Measurements from ENCODE around the gene PHLDA2.

PHLDA2 gene

GRCh38 chr11:2927851-2928604 lies 1.2 kb downstream of the PHLDA2 start:
- no peak for DNase-seq

DNA sequence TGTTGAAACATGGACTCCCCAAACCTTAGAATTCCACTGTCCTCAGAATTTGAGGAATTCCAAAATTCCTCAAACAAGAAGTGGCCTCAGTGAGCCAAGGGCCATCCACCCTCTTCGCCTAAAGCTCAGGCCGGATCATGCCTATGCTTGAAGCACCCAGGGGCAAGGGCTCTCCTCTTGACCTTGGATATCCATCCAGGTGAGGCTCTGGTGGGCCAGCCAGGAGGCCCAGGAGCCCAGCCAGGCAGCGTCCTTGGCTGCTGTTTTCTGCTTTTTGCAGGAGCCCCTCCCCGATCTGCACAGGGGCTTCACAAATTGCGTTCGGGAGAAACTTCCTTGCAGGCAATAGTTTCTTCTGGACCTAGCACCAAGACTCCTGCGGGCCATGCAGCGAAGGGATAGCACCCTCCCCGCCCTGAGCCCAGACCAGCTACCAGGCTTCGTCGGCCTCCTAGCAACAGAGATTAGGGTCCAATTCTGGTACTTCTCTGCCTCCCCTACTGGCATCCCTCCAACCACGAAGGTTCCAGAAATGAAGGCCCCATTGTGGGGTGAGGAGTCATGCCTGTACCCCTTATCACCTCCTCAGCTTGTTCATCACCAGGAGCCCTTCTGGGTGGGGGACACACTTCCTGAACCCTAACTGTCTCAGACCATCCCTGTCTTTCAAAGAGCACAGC lies 2.0 kb downstream of the PHLDA2 start:
- no peak for DNase-seq

- no peak for DNase-seq
These were observed 2.6 kb downstream of the PHLDA2 start for GRCh38 chr11:2926611-2927051.

GRCh38 chr11:2924821-2925675 lies 4.2 kb downstream of the PHLDA2 start:
- DNase-seq: no peak

- DNase-seq: no peak
These were observed 4.8 kb downstream of the PHLDA2 start for GRCh38 chr11:2924381-2924780.

GRCh38 chr11:2923446-2924375 lies 5.5 kb downstream of the PHLDA2 start:
- no peak for DNase-seq

- no peak for DNase-seq
These were observed 6.6 kb downstream of the PHLDA2 start for GRCh38 chr11:2922655-2923054.

- no peak for DNase-seq
These were observed 7.3 kb downstream of the PHLDA2 start for GRCh38 chr11:2921742-2922493.

GRCh38 chr11:2921261-2921660 lies 8.0 kb downstream of the PHLDA2 start:
- no peak for DNase-seq

DNA sequence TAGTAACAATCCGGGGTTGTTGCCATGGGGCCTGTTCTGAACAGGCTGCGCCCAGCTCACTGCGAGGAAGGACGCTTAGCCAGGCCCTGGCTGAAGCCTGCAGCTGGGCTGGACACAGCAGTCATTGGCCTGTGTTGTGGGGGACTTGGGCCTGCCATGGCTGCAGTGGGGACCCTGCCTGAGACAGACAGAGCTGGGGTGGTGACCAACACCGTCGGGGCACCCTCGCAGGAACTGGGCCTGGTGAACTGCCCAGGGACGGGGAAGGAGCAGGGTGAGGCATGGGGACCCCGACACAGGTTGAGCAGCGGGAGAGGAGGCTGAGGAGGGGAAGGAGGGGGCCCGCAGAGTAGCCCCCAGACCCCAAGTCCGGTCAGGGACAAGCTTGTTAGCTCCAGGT lies 8.9 kb downstream of the PHLDA2 start:
- DNase-seq: no peak

DNA sequence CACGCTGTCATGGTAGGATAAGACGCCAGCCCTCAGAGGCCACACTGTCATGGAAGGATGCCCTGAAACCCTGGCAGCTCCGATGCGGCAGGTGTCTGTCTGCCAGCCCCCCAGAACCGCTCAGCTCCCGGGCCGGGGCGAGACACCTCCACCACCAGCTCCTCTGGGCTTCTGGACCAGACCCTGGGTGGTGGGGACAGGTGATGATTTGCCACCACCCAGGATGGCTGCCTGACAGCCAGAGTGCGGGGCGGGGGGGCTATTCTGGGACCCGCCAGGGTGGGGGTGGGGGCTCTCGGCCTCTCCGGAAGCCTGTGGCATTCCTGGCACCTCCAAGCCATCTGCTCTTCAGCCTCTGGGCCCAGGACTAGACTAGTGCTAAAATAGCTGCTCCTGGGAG lies 9.4 kb downstream of the PHLDA2 start:
- no peak for DNase-seq

- DNase-seq: no peak
These were observed 10.0 kb downstream of the PHLDA2 start for GRCh38 chr11:2919188-2919587.

DNA sequence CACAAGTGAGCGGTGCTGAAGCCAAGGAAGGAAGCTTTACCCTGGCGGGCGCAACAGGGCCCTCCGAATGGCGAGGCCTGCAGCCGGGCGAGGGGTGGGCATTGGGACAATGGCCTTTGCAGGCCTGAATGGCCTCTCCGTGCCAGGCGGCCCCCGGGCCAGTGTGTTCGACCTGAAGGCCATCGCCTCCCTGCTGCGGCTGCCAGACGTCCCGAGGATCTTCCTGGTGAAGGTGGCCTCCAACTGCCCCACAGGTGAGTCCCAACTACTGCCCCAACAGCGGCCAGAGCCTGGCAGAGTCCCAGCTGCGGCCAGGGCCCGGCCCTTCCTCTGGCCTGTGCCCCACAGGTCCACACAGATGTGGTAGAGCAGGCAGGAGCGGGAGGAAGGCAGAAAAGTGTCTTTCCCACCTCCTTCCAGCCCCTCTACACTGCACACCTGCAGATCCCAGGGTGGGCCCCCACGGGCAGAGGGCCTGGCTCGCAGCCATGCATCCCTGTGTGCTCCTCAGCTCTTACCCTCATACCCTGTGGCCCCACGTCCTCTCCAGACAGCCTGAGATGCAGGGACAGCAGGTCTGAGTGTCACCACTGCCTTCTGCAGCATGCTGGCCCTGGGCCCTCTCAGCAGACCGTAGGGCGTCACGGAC lies 11.3 kb downstream of the PHLDA2 start:
- DNase-seq: no peak

DNA sequence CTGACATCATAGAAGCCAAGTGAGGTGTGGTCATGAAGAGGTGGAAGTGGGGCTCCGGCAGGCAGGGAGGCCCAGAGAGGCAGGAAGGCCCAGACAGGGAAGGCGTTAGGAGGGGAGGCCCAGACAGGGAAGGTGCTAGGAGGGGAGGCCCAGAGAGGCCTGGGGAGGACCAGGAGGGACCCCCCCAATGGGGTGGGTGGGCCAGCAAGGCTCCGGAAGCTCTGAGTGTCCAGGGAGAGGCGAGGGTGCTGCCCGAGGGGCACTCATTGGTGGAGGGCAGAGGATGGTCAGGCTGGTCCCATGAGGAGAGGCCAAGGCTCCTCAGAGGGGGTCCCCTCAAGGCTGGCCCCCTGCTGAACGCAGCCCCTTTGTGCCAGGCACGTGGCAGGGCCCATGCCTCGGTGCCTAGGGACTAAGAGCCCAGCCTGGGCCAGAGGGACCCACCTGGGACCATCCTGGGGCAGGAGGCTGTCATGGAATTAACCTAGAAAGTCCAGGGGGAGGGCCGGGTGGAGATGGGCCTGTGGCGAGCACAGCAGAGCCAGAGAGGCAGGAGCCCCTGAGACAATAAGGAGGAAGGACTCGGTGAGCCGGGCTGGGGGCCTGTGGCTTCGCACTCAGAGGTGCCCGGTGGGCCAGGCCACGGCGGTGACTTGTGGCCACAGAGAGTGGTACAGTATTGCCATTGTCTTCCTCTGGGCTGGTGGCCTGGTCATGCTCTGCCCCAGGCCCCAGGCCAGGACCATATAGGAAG lies 12.2 kb downstream of the PHLDA2 start:
- DNase-seq: no peak

DNA sequence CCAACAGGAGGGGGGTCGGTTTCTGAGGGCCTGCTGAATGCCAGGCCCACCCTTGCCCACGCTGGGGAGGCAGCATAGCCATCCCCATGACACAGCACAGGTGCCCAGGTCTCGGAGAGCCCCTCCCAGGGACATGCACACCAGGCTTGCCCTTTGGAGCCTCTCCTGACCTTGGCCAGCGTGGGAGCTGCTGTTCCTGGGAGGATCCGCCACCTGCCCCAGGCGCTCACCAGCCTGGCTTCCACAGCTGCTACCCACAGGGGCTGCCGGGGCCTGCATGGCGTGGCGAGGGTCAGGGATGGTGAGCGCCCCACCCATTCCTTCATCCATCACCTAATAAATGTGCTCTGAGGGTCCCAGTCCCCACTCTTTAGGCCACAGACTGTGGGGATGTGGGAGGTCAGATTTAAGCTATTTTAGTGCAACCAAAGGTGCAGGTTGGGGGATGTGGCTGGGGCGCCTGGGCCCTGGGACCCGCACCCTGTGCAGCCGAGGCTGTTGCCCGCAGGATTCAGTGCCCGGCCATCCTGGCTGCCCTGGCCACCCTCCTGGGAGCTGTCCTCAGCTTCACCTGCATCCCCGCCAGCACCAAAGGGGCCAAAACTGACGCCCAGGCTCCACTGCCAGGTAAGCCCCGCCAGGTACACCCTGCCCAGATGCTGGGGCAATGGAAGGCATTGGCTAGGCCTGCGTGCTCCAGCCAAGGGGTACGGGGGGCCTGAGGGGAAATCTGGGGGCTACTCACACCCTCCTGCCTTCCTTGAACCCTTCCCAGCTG lies 12.9 kb downstream of the PHLDA2 start:
- no peak for DNase-seq

- DNase-seq: no peak
These were observed 13.7 kb downstream of the PHLDA2 start for GRCh38 chr11:2915473-2915872.

DNA sequence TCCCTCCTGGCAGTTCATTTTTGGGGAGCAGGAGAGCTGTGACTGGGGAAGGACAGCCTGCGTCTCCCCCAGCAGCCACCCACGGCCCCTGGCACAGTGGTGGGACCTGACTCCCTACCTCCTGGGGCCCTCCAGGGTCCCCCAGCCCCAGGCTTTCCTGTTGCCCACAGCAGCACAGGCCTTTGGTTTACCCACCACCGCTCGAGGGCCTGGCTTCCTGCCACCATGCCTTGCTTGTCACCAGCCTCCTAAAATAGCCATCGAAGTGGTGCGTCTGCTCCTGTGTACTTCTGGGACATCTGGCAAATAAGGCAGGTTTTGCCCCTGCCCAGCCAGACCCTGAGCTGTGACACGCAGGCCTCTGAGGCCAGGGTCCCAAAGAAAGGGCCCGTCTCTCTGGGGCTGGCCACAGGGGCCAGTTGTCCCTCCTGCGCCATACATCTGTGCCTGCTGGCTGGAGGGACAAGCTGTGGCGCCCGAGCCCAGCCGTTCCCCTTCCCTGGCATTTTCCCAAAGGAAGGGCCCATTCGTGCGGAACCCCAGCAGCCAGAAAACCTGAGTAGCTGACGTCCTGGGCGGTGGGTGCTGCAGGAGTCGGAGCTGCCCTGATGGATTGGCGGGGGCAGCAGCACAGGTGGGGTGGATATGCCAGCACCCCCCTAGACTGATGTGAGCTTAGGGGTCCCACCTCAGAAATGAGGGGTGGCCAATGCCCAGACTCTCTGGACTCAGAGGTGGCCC lies 14.6 kb downstream of the PHLDA2 start:
- peak; percentile 10 for DNase-seq

DNA sequence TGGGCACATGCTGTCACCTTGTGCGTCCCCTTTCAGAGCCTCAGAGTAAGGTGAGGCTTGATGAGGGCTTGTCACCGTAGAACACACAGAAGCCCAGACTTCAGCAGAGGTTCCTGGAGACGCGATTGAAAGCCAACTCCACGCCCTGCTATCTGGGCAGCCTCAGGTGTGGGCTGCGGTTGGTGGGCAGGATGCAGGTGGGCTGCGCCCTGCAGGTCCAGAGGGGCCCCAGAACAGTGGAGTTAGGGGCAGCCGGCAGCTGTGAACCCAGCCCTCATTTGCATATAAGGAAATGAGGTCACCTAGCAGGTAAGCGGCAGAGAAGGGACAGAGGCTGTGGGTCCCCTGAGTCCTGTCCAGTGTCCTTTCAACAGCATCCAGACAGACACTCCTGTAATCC lies 15.4 kb downstream of the PHLDA2 start:
- DNase-seq: no peak

DNA sequence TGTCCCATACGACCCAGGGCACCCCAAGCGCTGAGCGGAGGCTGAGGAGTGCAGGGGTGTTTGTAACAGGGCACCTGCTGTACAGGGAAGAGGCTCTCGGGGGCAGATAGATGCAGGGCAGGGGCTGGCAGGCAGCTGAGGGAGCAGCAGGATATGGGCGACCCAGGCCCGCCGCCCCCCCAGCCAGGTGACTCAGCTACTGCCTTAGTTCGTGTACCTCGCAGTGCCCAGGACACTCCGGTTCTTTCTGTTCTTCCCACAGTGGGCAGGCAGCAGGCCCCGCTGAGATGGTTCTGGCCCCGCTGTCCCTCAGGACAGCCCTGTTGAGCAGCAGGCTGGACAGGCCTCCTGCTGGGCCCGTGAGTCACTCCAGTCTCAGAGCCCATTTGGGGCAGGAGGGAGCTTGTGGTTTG lies 16.2 kb downstream of the PHLDA2 start:
- no peak for DNase-seq
